ENCODE data around the gene NTRK3.

DNA sequence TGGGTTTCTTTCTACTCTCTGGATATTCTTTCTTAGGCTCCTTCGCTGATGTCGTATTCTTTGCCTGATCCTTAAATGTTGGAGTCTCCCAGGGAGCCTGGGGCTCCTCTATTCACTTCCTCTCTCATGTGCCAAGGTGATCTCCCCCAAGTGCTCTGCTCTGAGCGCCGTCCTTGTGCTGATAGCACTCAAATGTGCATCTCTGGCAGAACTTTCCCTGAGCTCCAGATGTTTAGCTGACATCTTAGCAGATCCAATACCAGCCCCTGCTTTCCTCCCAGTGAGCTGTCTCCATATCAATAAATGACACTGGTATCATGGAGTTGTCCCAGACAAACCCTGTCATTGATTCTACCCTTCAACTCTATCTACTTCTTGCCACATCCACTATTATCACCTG is 62.4 kb downstream of the NTRK3 start:
- no peak for TF ChIP-seq CTCF (IDR thresholded peaks at IDR 0.05; ENCODE audit: low read depth, low read length, poor library complexity, severe bottlenecking)
- TF ChIP-seq EZH2phosphoT487 (IDR thresholded peaks at IDR 0.05; ENCODE audit: borderline replicate concordance, low read length) = no peak
